Fibroblast of skin of right quadriceps (primary cell): ENCODE results near the gene ATP10B.
A peak's percentile ranks its signal among the peaks of the same experiment; 100 is the strongest.

ENCODE experiments used
- DNase-seq: peaks from one replicate; pipeline ENCODE4 v3.0.0-alpha.2; 2013

Gene ATP10B

DNA sequence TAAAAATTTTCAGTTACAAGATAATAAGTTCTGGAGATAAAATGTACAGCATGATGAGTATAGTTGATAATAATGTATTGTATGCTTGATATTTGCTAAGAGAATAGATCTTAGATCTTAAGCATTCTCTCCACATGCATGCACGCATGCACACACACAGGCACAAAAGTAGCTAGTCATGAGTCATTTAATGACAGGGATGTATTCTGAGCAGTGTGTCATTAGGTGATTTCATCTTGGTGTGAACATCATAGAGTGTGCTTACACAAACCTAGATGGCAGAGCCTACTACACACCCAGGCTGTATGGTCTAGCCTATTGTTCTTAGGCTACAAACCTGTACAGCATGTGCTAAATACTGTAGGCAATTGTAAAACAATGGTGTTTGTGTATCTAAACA is 306.2 kb downstream of the ATP10B start:
- no peak for DNase-seq

GRCh38 chr5:160543395-160543794 is 308.6 kb downstream of the ATP10B start:
- no peak for DNase-seq

DNA sequence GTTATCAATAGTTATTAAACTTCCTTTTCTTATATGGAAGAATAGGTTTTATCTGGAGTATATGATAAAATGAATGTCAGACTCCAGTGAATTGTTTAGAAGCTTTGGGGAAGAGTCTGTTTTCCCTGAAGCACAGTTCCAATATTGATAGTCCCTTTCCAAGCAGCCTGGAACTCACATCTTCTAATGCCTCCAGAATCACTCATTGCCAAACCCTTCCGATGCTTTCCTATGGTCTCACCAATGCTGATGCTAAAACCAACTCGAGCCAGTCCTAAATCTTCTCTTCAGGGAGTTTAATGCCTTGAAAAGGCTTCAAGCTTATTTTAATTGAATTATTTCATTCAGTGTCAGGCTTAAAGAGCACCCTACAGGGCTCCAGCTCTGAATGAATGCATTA is 309.2 kb downstream of the ATP10B start:
- DNase-seq = no peak

- no peak for DNase-seq
These were observed 309.7 kb downstream of the ATP10B start for GRCh38 chr5:160542281-160542680.

DNA sequence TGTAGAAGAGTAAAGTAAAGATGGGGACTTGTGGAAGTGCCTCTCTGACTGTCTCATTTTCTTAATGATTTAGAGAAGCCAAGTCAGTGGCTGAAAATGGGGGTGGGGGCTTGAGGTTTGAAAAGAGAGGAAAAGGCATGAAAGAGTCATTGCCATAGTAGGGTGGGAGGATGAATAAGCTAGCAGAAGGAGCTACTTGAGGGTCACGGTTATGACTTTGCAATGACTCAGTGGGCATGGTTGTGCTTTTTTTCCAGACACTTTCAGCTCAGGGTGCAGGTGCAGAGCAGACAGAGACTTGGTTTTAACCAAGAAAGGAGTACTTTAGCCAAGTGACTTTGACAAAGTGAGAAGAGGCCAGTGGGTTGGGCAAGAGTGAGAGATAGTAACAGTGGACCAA is 312.6 kb downstream of the ATP10B start:
- peak; percentile 26 for DNase-seq

DNA sequence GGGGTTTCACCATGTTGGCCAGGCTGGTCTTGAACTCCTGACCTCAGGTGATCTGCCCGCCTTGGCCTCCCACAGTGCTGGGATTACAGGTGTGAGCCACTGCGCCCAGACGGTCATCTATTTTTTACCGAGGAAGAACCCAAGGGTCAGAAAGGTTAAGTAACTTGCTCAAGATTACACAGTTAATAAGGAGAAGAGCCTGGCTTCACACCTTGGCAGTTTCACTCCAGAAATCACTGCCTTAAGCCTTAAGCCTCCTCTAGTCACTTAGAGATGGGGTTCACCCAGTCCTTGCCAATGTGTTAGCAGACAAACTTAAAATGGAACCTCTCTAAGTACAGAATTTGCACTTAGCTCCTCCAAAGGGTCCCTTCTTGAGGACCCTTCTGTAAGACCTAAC is 314.1 kb downstream of the ATP10B start:
- no peak for DNase-seq

DNA sequence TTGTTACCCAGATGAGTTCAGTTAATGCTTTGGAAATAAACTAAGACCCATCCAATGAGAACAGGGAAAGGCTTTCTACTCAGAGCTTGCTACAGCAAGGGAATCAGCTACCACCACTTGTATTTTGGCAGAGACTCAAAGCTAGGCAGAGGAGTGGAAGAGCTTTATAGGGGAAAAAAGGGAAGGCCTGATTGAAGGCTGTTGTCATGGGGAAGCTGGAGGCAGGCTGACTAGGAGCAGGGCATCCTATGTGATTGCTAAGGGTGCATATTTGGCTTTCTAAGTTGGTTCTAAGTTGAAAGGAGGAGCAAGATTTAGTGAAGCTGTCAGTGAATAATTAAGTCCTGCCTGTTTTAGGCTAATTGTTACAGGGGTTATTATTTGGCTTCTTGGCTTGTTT is 314.9 kb downstream of the ATP10B start:
- DNase-seq = no peak

DNA sequence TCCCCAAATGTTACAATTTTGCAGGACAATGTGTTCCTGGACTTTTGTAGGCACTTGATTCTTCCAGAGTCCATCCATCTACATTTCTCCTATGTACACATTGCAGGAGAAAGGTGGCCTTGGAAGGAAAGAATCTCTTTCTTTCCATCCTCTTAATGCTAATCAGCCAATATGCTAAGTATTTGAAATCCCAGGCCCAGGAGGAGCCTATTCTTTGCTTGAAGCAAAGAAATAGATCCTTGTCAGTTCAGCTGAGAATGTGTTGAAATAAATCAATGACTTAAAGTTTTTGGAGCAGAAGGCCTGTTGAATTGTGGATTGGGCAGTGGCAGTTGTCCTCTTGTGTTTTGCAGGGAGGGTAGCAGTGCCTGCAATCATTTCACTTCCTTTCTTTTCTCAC is 317.1 kb downstream of the ATP10B start:
- DNase-seq = no peak

DNA sequence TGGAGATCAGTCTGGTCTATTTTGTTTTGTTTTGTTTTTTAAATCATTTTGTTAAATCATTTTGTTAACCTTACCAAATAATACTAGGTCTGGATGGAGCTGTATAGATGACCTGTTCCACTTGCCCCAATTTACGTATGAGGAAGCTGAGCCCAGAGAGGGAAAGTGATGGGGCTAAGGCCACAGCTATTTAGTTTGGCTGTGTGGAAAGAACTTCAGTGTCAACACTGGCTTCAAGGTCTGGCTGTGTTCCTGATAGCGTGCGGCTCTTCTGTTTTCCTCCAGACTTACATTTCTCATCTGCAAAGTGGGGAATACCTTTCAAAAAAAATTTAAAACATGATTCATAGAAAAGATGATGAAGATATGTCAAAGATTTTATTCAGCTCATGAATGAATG is 317.9 kb downstream of the ATP10B start:
- no peak for DNase-seq

DNA sequence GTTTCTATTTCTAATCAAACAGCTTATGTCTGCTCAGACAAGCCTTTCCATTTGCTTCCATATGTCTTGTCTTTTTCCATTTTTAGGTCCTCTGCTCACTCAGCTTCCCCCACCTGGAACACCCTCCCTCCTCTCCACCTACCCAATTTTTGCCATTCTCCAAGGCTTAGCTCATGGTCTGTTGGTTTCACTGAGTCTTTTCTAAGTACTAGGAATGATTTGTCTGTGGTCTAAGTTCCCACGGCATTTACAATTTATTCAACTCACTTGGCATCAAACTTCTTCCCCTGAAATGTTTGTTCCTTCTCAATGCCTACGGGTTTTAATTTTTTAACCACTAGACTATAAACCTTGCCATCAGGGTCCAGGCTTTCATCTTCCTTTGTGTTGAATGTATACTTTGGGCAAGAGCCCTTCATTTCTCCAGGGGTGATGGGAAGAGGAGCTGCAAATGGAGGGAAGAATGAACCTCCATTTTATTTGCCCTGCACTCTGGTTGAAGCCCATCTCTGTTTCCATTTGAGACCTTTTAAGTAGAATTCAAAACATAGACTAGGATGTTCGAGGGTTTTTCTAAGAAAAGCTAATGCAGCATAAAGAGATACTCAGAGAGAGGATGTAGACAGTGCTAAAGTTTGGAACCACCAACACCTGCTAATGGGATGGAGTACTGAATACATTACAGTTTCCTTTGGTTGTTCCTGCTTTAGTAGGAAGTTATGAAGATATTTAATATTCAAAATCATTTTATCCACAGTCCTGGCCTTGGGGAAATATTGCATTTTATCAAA is 326.3 kb downstream of the ATP10B start:
- DNase-seq = no peak

DNA sequence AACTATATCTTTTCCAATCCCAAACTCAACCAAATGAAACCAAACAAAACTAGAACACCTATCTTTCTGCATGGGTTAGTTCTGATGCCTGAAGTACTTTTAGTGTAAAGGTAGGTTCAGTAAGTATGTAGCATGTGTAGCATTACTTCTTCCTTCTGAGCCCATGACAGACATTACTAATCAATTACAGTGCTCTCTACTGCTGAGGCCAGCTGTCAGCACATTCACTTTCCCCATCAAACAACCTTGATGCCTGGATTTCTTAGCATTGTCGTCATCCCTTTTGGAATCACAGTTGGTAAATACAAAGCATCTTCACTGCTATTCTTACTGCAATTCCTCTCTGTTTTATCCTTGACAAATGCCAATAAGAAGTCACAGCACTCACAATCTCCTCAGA is 327.2 kb downstream of the ATP10B start:
- no peak for DNase-seq

GRCh38 chr5:160523502-160524163 is 328.4 kb downstream of the ATP10B start:
- no peak for DNase-seq

DNA sequence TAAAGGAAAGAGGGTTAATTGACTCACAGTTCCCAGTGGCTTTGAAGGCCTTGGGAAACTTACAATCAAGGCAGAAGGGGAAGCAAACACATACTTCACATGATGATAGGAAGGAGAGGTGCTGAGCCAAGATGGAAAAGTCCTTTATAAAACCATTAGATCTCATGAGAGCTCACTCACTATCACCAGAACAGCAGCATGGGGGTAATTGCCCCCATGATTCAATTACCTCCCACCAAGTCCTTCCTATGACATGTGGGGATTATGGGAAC is 330.7 kb downstream of the ATP10B start:
- DNase-seq = no peak

- DNase-seq = no peak
These were observed 331.2 kb downstream of the ATP10B start for GRCh38 chr5:160520609-160521391.

DNA sequence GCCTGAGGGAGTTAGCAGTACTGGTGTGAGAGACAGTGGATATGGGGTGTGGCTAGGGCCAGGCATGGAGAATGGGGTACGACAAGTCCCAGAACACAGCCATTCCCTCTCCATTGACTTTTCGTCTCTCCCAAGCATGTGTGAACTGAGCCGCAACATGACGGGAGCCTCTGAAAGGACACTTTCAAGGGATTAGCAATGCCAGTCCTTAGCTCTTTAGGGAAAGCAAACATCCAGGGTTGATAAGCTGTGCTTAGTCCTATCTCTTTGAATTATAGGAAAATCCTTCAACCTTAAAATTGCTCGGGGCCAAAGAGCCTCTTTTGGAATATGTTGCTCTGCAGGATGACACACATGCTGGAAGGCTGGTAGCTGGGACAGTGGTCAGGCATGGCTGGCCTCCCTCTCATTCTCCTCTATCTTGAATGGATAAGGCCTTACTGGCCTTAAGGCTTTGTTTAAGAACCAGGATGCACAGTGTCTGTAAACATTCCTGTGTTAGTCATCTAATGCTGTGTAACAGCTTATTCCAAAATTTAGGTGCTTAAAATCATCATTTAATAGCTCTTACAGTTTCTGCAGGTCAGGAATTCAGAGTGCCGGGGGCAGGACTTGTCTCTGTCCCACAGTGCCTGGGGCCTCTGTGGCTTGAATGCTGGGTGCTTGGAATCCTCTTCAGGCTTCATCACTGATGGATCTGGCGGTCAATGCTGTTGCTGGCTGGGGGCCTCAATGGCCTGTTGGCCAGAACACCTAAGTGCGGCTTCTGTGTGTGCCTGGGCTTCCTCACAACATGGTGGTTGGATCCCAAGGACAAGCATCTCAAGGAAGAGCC is 335.1 kb downstream of the ATP10B start:
- DNase-seq = no peak

DNA sequence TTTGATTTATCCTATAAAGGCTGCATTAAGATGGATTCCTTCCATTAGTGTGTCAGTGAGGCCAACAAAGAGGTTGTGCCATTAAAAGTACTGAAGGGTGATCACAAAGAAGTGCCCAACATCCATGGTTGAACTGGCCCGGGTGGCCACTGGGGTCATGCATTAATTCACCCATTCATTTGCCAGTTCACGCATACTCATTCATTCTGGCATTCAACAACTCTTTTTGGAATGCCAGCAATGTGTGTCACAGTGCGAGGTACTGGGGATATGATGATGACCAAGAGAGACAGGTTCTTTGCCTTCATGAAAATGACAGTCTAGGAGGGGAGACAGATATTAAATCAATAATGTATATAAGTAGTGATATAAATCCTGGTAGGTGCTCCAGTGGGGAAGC is 337.1 kb downstream of the ATP10B start:
- no peak for DNase-seq

GRCh38 chr5:160514191-160514590 is 337.8 kb downstream of the ATP10B start:
- DNase-seq = no peak

DNA sequence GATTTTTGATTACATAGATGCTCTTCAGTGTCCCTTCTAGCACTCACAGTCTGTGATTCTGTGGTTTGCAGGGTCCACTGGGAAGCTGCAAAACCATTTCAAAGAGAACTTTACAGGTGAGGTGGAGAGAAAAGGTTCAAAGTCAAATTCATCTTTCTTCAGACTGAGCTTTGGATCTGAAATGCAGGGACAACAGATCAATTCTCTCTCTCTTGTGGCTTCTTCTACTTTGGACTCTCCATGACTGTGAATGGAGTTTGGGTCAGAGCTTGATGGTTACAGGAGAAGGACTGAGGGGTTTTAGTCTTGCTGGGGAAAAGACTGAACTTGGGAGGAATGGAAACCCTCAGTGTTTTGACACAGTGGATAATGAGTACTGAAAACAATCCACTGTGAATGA is 338.5 kb downstream of the ATP10B start:
- no peak for DNase-seq
